HG02938 (cell line): ENCODE measurements around the gene HDGF.
"Not testable (repeated sequence)": the region's sequence is repeated elsewhere in the genome, so short reads cannot be mapped to it uniquely, and the experiment has no call there.

Source experiments
- ATAC-seq: cut with Tn5 transposase; IDR thresholded peaks from one replicate; pipeline ENCODE4 v1.9.1; 2021; ENCODE audit warnings: mild to moderate bottlenecking, moderate library complexity; ENCODE audit not compliant: unreplicated experiment

HDGF gene

GRCh38 chr1:156767101-156767878 lies 15.8 kb upstream of the HDGF start, which contains the start of gene PRCC:
Gene PRCC (plus strand): TSS chr1:156767535. CDS start chr1:156767772, 237 bp downstream.
- ATAC-seq: peak; percentile 92

- ATAC-seq: peak; percentile 15
These were observed 15.0 kb upstream of the HDGF start for GRCh38 chr1:156766298-156767100.

GRCh38 chr1:156765666-156766065 lies 14.2 kb upstream of the HDGF start:
- ATAC-seq: no peak

GRCh38 chr1:156765136-156765535 lies 13.7 kb upstream of the HDGF start:
- not testable (repeated sequence) for ATAC-seq

- no peak for ATAC-seq
These were observed 9.3 kb upstream of the HDGF start for GRCh38 chr1:156760796-156761104.

- ATAC-seq: no peak
These were observed 8.8 kb upstream of the HDGF start for GRCh38 chr1:156760092-156760795.

GRCh38 chr1:156757572-156758253 lies 6.2 kb upstream of the HDGF start:
- not testable (repeated sequence) for ATAC-seq

- ATAC-seq: no peak
These were observed 4.9 kb upstream of the HDGF start for GRCh38 chr1:156756355-156756754.

- ATAC-seq: no peak
These were observed 4.1 kb upstream of the HDGF start for GRCh38 chr1:156755527-156755950.

- no peak for ATAC-seq
These were observed 2.7 kb upstream of the HDGF start for GRCh38 chr1:156754219-156754618.

GRCh38 chr1:156752843-156753482 lies 1.5 kb upstream of the HDGF start:
- no peak for ATAC-seq

- ATAC-seq: peak; percentile 46
These were observed 444 bp upstream of the HDGF start for GRCh38 chr1:156751757-156752481.

GRCh38 chr1:156750711-156751450 lies 594 bp downstream of the HDGF start:
- ATAC-seq: peak; percentile 32

GRCh38 chr1:156750191-156750672 lies 1.2 kb downstream of the HDGF start:
- no peak for ATAC-seq

- no peak for ATAC-seq
These were observed 1.9 kb downstream of the HDGF start for GRCh38 chr1:156749419-156750118.

- no peak for ATAC-seq
These were observed 2.6 kb downstream of the HDGF start for GRCh38 chr1:156748670-156749418.
